ENCODE data around the gene MED13L.

The MED13L gene

DNA sequence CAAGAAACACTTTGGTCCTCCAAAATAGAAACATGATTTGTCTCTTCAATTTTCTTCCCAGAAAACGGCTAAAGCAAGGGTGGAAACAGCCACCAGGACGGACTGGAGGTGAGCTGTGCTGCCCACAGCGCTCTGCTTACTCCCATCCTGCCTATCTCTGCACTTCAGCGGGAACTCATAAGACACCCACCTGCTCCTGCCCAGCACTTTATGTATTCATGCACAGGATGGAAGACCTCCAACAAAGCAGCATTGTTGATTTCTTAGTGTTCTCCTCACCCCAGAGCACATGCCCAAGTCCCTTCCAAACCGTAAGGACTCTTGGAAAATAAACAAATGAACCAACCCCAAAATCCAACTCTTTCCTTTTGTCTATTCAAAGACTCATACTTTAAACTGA, 277.2 kb downstream of the MED13L start:
- TF ChIP-seq, protein P1, sequence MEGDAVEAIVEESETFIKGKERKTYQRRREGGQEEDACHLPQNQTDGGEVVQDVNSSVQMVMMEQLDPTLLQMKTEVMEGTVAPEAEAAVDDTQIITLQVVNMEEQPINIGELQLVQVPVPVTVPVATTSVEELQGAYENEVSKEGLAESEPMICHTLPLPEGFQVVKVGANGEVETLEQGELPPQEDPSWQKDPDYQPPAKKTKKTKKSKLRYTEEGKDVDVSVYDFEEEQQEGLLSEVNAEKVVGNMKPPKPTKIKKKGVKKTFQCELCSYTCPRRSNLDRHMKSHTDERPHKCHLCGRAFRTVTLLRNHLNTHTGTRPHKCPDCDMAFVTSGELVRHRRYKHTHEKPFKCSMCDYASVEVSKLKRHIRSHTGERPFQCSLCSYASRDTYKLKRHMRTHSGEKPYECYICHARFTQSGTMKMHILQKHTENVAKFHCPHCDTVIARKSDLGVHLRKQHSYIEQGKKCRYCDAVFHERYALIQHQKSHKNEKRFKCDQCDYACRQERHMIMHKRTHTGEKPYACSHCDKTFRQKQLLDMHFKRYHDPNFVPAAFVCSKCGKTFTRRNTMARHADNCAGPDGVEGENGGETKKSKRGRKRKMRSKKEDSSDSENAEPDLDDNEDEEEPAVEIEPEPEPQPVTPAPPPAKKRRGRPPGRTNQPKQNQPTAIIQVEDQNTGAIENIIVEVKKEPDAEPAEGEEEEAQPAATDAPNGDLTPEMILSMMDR (conservative IDR thresholded peaks at IDR 0.05): no peak

DNA sequence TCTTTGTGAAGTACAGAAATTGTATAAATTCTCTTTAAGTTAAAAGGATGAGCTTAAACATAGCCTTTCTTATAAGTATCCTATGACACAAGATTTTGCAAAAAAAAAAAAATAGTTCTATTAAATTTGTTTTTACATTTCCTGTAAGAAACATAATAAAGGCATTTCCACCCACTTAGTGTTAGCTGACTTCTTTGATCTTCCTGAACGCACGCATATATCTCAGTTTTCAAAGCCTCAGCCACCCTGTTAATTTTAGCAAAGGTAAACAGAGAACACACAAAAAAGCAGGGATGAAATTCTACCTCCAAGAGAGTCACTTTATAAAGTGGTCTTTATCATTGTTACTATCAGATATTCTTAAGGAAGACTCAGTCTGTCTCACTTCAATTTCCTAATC, 277.9 kb downstream of the MED13L start:
- TF ChIP-seq, protein P1 (conservative IDR thresholded peaks at IDR 0.05): no peak
- H3K27ac ChIP-seq: peak overlapping the region; percentile 92

More for the DNA sequence above, 277.2 kb downstream of the MED13L start:
- H3K27ac ChIP-seq: peak overlapping the region; percentile 92

GRCh38 chr12:115998794-115999478, 278.6 kb downstream of the MED13L start:
- peak overlapping the region; percentile 92 for H3K27ac ChIP-seq
- TF ChIP-seq, protein P1 (conservative IDR thresholded peaks at IDR 0.05): no peak

GRCh38 chr12:115998119-115998633, 279.3 kb downstream of the MED13L start:
- peak overlapping the region; percentile 92 for H3K27ac ChIP-seq
- TF ChIP-seq, protein P1 (conservative IDR thresholded peaks at IDR 0.05): peak; percentile 87

DNA sequence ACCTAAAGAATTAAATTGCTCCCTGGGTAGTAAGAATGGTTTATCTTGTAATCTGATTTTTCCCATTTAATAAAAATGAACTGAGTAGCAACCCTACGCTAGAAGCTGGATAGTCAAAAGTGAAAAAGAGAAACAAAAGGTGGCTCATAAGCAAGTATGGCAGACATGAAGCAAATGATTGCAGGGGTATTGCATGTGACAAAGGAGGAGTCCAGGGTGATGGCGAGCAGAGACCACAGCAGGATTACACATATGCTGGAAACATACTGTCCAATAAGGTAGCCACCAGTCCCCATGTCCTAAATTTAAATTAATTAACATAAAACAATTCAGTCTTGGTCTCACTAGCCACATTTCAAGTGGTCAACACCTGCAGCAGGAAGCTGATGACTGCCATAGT, 283.8 kb downstream of the MED13L start:
- TF ChIP-seq, protein P1 (conservative IDR thresholded peaks at IDR 0.05): no peak
- no peak overlapping the region for H3K27ac ChIP-seq

DNA sequence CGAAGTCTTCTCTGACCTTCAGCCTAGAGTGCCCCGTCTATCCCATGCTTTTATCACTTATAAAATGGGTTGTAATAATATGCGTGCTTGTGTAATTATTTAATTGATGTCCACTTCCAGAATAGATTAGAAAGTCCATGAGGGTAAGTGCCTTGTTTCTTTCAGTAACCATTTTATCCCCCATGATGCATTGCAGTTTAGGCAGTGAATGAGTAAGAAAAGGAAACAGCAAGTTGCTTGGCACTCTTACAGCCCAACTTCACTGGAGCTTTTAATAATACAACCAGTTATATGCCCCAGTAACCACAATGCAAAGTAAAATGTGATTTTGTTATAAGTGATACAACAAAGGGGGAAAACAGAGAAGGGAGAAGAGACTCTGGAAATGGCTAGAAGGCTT, 287.3 kb downstream of the MED13L start:
- TF ChIP-seq, protein P1 (conservative IDR thresholded peaks at IDR 0.05): no peak
- no peak overlapping the region for H3K27ac ChIP-seq

GRCh38 chr12:115988625-115989563, 288.6 kb downstream of the MED13L start:
- no peak overlapping the region for H3K27ac ChIP-seq
- TF ChIP-seq, protein P1 (conservative IDR thresholded peaks at IDR 0.05): no peak

Measured in VCaP (cell line).